Fibroblast of skin of right quadriceps (primary cell): ENCODE data around the gene UBAC2.
A peak's percentile ranks its signal among the peaks of the same experiment; 100 is the strongest.

ENCODE experiments used
- DNase-seq: peaks from one replicate; pipeline ENCODE4 v3.0.0-alpha.2; 2013

Gene UBAC2

GRCh38 chr13:99299256-99299919 lies 98.7 kb downstream of the UBAC2 start:
- no peak for DNase-seq

- no peak for DNase-seq
Observed at GRCh38 chr13:99299920-99300341, 99.3 kb downstream of the UBAC2 start.

GRCh38 chr13:99301056-99301838 lies 100.6 kb downstream of the UBAC2 start:
- DNase-seq, result no peak

- DNase-seq, result no peak
Observed at GRCh38 chr13:99301913-99302636, 101.4 kb downstream of the UBAC2 start.

- DNase-seq, result no peak
Observed at GRCh38 chr13:99302637-99303505, 102.2 kb downstream of the UBAC2 start.

- no peak for DNase-seq
Observed at GRCh38 chr13:99303863-99304521, 103.3 kb downstream of the UBAC2 start.

GRCh38 chr13:99304541-99304940 lies 103.9 kb downstream of the UBAC2 start:
- no peak for DNase-seq

- no peak for DNase-seq
Observed at GRCh38 chr13:99305158-99305557, 104.5 kb downstream of the UBAC2 start.

GRCh38 chr13:99305566-99305965 lies 104.9 kb downstream of the UBAC2 start:
- no peak for DNase-seq

GRCh38 chr13:99307247-99307646 lies 106.6 kb downstream of the UBAC2 start, which contains the start of gene GPR183:
GPR183 (minus strand) TSS chr13:99307399; CDS start chr13:99296145, 11,254 bp downstream.
- peak; percentile 46 for DNase-seq

- DNase-seq, result peak; percentile 70
Observed at GRCh38 chr13:99307648-99308339, 107.1 kb downstream of the UBAC2 start.

GRCh38 chr13:99308471-99309087 lies 107.9 kb downstream of the UBAC2 start:
- peak; percentile 61 for DNase-seq

- DNase-seq, result peak; percentile 93
Observed at GRCh38 chr13:99310382-99311031, 109.9 kb downstream of the UBAC2 start.

GRCh38 chr13:99311137-99311536 lies 110.5 kb downstream of the UBAC2 start:
- peak; percentile 47 for DNase-seq

GRCh38 chr13:99311748-99312492 lies 111.3 kb downstream of the UBAC2 start:
- peak; percentile 42 for DNase-seq

GRCh38 chr13:99312493-99312883 lies 111.8 kb downstream of the UBAC2 start:
- peak; percentile 83 for DNase-seq

- DNase-seq, result no peak
Observed at GRCh38 chr13:99313501-99313900, 112.8 kb downstream of the UBAC2 start.

GRCh38 chr13:99313941-99314340 lies 113.3 kb downstream of the UBAC2 start:
- DNase-seq, result no peak

GRCh38 chr13:99314640-99315176 lies 114.1 kb downstream of the UBAC2 start:
- DNase-seq, result peak; percentile 48
